Effector memory CD4-positive, alpha-beta T cell (primary cell): ENCODE measurements around the gene TAF4.

ENCODE experiments used
- DNase-seq, 3 donors: peaks; one replicate each; pipeline ENCODE4 v3.0.0-alpha.2; 2020
- H3K27ac ChIP-seq: 2 replicates; pipeline ENCODE4 v1.7.0; 2013; ENCODE audit warnings: mild to moderate bottlenecking, low read length, moderate library complexity; ENCODE audit not compliant: insufficient read depth, poor library complexity, severe bottlenecking
- H3K27me3 ChIP-seq: replicated peaks from 2 replicates; pipeline ENCODE4 v1.7.0; 2013; ENCODE audit warnings: mild to moderate bottlenecking, low read length; ENCODE audit not compliant: insufficient read depth, control insufficient read depth, poor library complexity, severe bottlenecking
- H3K36me3 ChIP-seq: 2 replicates; pipeline ENCODE4 v1.7.0; 2013; ENCODE audit warnings: mild to moderate bottlenecking, low read length, moderate library complexity; ENCODE audit not compliant: control insufficient read depth, insufficient read depth
- H3K4me1 ChIP-seq: 2 replicates; pipeline ENCODE4 v1.7.0; 2013; ENCODE audit warnings: low read length, mild to moderate bottlenecking; ENCODE audit not compliant: control insufficient read depth, insufficient read depth, poor library complexity, severe bottlenecking
- H3K4me3 ChIP-seq: 2 replicates; pipeline ENCODE4 v1.7.0; 2013; ENCODE audit warnings: low read length, low read depth, mild to moderate bottlenecking; ENCODE audit not compliant: insufficient read depth, poor library complexity, severe bottlenecking
- H3K9me3 ChIP-seq: 2 replicates; pipeline ENCODE4 v1.7.0; 2013; ENCODE audit warnings: mild to moderate bottlenecking, low read length, moderate library complexity; ENCODE audit not compliant: control insufficient read depth
- total RNA-seq, 3 donors: gene quantifications; one replicate each; lab custom pipeline; 2026; lab: John Stamatoyannopoulos, UW

Gene TAF4
- 16.5 to 26.1 (median 21.8) reads per million in 3 donors for total RNA-seq

GRCh38 chr20:62065674-62066338 lies at the start of gene TAF4:
TSS of gene TAF4 (minus strand) at chr20:62065881. CDS start at chr20:62065810, 71 bp downstream.
- no peaks in the 10 kb centered on the region for H3K36me3 ChIP-seq
- H3K9me3 ChIP-seq: no peaks in the 10 kb centered on the region
- H3K27me3 ChIP-seq: no peaks in the 10 kb centered on the region
- H3K4me3 ChIP-seq: peak within 1 kb of the TSS; percentile 84
- H3K27ac ChIP-seq: peak within 1 kb of the TSS; percentile 63
- peak; percentile 70 to 77 (median 76) for DNase-seq
- H3K4me1 ChIP-seq: peaks cover 34% of the 10 kb centered on the region

GRCh38 chr20:62114894-62115293 lies 49.2 kb upstream of the TAF4 start:
- Histone ChIP-seq H3K4me1 (peaks cover 22% of the 10 kb centered on the region), H3K4me3 (no peak overlapping the region), H3K27me3 (no peaks in the 10 kb centered on the region), H3K9me3 (peaks cover 21% of the 10 kb centered on the region), H3K36me3 (no peaks in the 10 kb centered on the region), H3K27ac (no peak overlapping the region)
- DNase-seq: no peak

- Histone ChIP-seq H3K9me3 (peaks cover 33% of the 10 kb centered on the region), H3K4me1 (peaks cover 8% of the 10 kb centered on the region), H3K36me3 (no peaks in the 10 kb centered on the region), H3K27me3 (no peaks in the 10 kb centered on the region), H3K4me3 (no peak overlapping the region), H3K27ac (no peak overlapping the region)
- DNase-seq: no peak
Observed at GRCh38 chr20:62112368-62112767, 46.7 kb upstream of the TAF4 start.

- Histone ChIP-seq H3K27me3 (no peaks in the 10 kb centered on the region), H3K4me1 (no peaks in the 10 kb centered on the region), H3K27ac (no peak overlapping the region), H3K9me3 (peaks cover 40% of the 10 kb centered on the region), H3K4me3 (no peak overlapping the region), H3K36me3 (no peaks in the 10 kb centered on the region)
- no peak for DNase-seq
Observed at GRCh38 chr20:62111148-62111547, 45.5 kb upstream of the TAF4 start.

- no peaks in the 10 kb centered on the region for H3K36me3 ChIP-seq
- H3K9me3 ChIP-seq: peaks cover 29% of the 10 kb centered on the region
- H3K27me3 ChIP-seq: peaks cover 4% of the 10 kb centered on the region
- no peak overlapping the region for H3K27ac ChIP-seq
- DNase-seq: no peak
- no peaks in the 10 kb centered on the region for H3K4me1 ChIP-seq
- H3K4me3 ChIP-seq: no peak overlapping the region
Observed at GRCh38 chr20:62105592-62105991, 39.9 kb upstream of the TAF4 start.

GRCh38 chr20:62104791-62105345 lies 39.2 kb upstream of the TAF4 start:
- no peaks in the 10 kb centered on the region for H3K36me3 ChIP-seq
- no peak overlapping the region for H3K4me3 ChIP-seq
- DNase-seq: no peak
- H3K27ac ChIP-seq: no peak overlapping the region
- peaks cover 36% of the 10 kb centered on the region for H3K9me3 ChIP-seq
- no peaks in the 10 kb centered on the region for H3K4me1 ChIP-seq
- H3K27me3 ChIP-seq: peaks cover 4% of the 10 kb centered on the region

GRCh38 chr20:62104234-62104789 lies 38.6 kb upstream of the TAF4 start:
- Histone ChIP-seq H3K9me3 (peaks cover 37% of the 10 kb centered on the region), H3K4me3 (no peak overlapping the region), H3K4me1 (no peaks in the 10 kb centered on the region), H3K36me3 (no peaks in the 10 kb centered on the region), H3K27me3 (peaks cover 4% of the 10 kb centered on the region), H3K27ac (no peak overlapping the region)
- DNase-seq: no peak

- Histone ChIP-seq H3K27ac (no peak overlapping the region), H3K4me1 (no peaks in the 10 kb centered on the region), H3K27me3 (peaks cover 4% of the 10 kb centered on the region), H3K4me3 (no peak overlapping the region), H3K9me3 (peaks cover 30% of the 10 kb centered on the region), H3K36me3 (no peaks in the 10 kb centered on the region)
- no peak for DNase-seq
Observed at GRCh38 chr20:62103508-62104233, 38.0 kb upstream of the TAF4 start.

- H3K36me3 ChIP-seq: no peaks in the 10 kb centered on the region
- peaks cover 4% of the 10 kb centered on the region for H3K27me3 ChIP-seq
- H3K4me3 ChIP-seq: no peak overlapping the region
- no peak overlapping the region for H3K27ac ChIP-seq
- H3K9me3 ChIP-seq: peaks cover 17% of the 10 kb centered on the region
- no peak for DNase-seq
- no peaks in the 10 kb centered on the region for H3K4me1 ChIP-seq
Observed at GRCh38 chr20:62101078-62101477, 35.4 kb upstream of the TAF4 start.
